MG63 (cell line): ENCODE data around the gene ALKBH8. TPM values are rescaled to one million over a fixed set of nuclear protein-coding genes. Genes with fewer than 3 reads are reported as not detected.
"Not testable (repeated sequence)": the region's sequence is repeated elsewhere in the genome, so short reads cannot be mapped to it uniquely, and the experiment has no call there.

Experiments
- DNase-seq: peaks from one replicate; pipeline ENCODE4 v3.0.0-alpha.2; 2020
- H3K27me3 ChIP-seq: fragments of 250-450 bp; sonication (Bioruptor Pico); 2 replicates; pipeline ENCODE4 v1.5.1; 2020; ENCODE audit warnings: mild to moderate bottlenecking, moderate library complexity
- H3K36me3 ChIP-seq: fragments of 250-450 bp; sonication (Bioruptor Pico); 2 replicates; pipeline ENCODE4 v1.5.1; 2020; ENCODE audit warnings: mild to moderate bottlenecking, moderate library complexity
- H3K4me3 ChIP-seq: fragments of 250-450 bp; sonication (Bioruptor Pico); 2 replicates; pipeline ENCODE4 v1.5.1; 2020; ENCODE audit warnings: mild to moderate bottlenecking, moderate library complexity
- H3K9me3 ChIP-seq: fragments of 250-450 bp; sonication (Bioruptor Pico); 2 replicates; pipeline ENCODE4 v1.5.1; 2020; ENCODE audit warnings: mild to moderate bottlenecking, moderate library complexity
- total RNA-seq: library from RNA; depleted of rRNA; stranded (reverse); fragments of >200 nt; shearing (Covaris generic); gene quantifications from 2 replicates; pipeline ENCODE4 v1.2.3, GENCODE V29; 2014; ENCODE audit warnings: low replicate concordance

Gene ALKBH8
- total RNA-seq, 1 experiment from 2014 or later, result 5.5 TPM

- Histone ChIP-seq H3K9me3 (no peaks in the 10 kb centered on the region; the same call in 1 of the 2 replicates), H3K36me3 (no peaks in the 10 kb centered on the region), H3K27me3 (peaks cover 35% of the 10 kb centered on the region), H3K4me3 (no peak overlapping the region)
- DNase-seq, result peak; percentile 13
Observed at GRCh38 chr11:107587306-107587979, 21.9 kb upstream of the ALKBH8 start.

- Histone ChIP-seq H3K9me3 (no peaks in the 10 kb centered on the region), H3K4me3 (no peak overlapping the region), H3K36me3 (no peaks in the 10 kb centered on the region), H3K27me3 (peaks cover 5% of the 10 kb centered on the region; the same call in 1 of the 2 replicates)
- no peak for DNase-seq
Observed at GRCh38 chr11:107583629-107584195, 18.2 kb upstream of the ALKBH8 start.

- Histone ChIP-seq H3K9me3 (no peaks in the 10 kb centered on the region), H3K4me3 (no peak overlapping the region), H3K27me3 (no peaks in the 10 kb centered on the region), H3K36me3 (no peaks in the 10 kb centered on the region)
- no peak for DNase-seq
Observed at GRCh38 chr11:107581147-107581546, 15.6 kb upstream of the ALKBH8 start.

GRCh38 chr11:107579169-107579568 lies 13.6 kb upstream of the ALKBH8 start:
- H3K4me3 ChIP-seq, H3K9me3 ChIP-seq, H3K36me3 ChIP-seq, DNase-seq, H3K27me3 ChIP-seq: not testable (repeated sequence)

GRCh38 chr11:107577346-107577711 lies 11.8 kb upstream of the ALKBH8 start:
- Histone ChIP-seq H3K27me3 (no peaks in the 10 kb centered on the region), H3K9me3 (no peaks in the 10 kb centered on the region), H3K4me3 (no peak overlapping the region), H3K36me3 (no peaks in the 10 kb centered on the region)
- no peak for DNase-seq

- not testable (repeated sequence) for DNase-seq, H3K4me3 ChIP-seq, H3K36me3 ChIP-seq
Observed at GRCh38 chr11:107576497-107577345, 11.2 kb upstream of the ALKBH8 start.

GRCh38 chr11:107573438-107573837 lies 7.9 kb upstream of the ALKBH8 start:
- H3K4me3 ChIP-seq, result no peak overlapping the region
- H3K36me3 ChIP-seq, result no peaks in the 10 kb centered on the region
- no peak for DNase-seq
- H3K9me3 ChIP-seq, result no peaks in the 10 kb centered on the region
- no peaks in the 10 kb centered on the region for H3K27me3 ChIP-seq

More at GRCh38 chr11:107576497-107577345, 11.2 kb upstream of the ALKBH8 start:
- not testable (repeated sequence) for H3K27me3 ChIP-seq, H3K9me3 ChIP-seq

GRCh38 chr11:107570015-107570414 lies 4.5 kb upstream of the ALKBH8 start:
- Histone ChIP-seq H3K27me3 (no peaks in the 10 kb centered on the region), H3K4me3 (no peak overlapping the region), H3K36me3 (no peaks in the 10 kb centered on the region), H3K9me3 (no peaks in the 10 kb centered on the region)
- no peak for DNase-seq

GRCh38 chr11:107567739-107568335 lies 2.3 kb upstream of the ALKBH8 start:
- Histone ChIP-seq H3K4me3 (no peak overlapping the region), H3K27me3 (no peaks in the 10 kb centered on the region), H3K9me3 (no peaks in the 10 kb centered on the region), H3K36me3 (no peaks in the 10 kb centered on the region)
- DNase-seq, result no peak

GRCh38 chr11:107566569-107566968 lies 1.0 kb upstream of the ALKBH8 start:
- DNase-seq, result no peak

GRCh38 chr11:107565955-107566501 lies 493 bp upstream of the ALKBH8 start:
- H3K4me3 ChIP-seq, result peak overlapping the region; percentile 92
- H3K27me3 ChIP-seq, DNase-seq, H3K9me3 ChIP-seq, H3K36me3 ChIP-seq: not testable (repeated sequence)

More at GRCh38 chr11:107566569-107566968, 1.0 kb upstream of the ALKBH8 start:
- Histone ChIP-seq H3K4me3 (no peak overlapping the region), H3K27me3 (no peaks in the 10 kb centered on the region), H3K9me3 (no peaks in the 10 kb centered on the region), H3K36me3 (no peaks in the 10 kb centered on the region)

- H3K27me3 ChIP-seq, result no peaks in the 10 kb centered on the region
- DNase-seq, result no peak
- H3K36me3 ChIP-seq, result no peaks in the 10 kb centered on the region; the same call in 1 of the 2 replicates
- H3K9me3 ChIP-seq, result no peaks in the 10 kb centered on the region
- peak overlapping the region; percentile 92 for H3K4me3 ChIP-seq
Observed at GRCh38 chr11:107564877-107565218, 687 bp downstream of the ALKBH8 start.

- H3K9me3 ChIP-seq, result no peaks in the 10 kb centered on the region
- H3K27me3 ChIP-seq, result no peaks in the 10 kb centered on the region
- DNase-seq, result peak; percentile 10
- H3K36me3 ChIP-seq, result peaks cover 5% of the 10 kb centered on the region
- no peak overlapping the region for H3K4me3 ChIP-seq
Observed at GRCh38 chr11:107563702-107564101, 1.8 kb downstream of the ALKBH8 start.

- Histone ChIP-seq H3K9me3 (no peaks in the 10 kb centered on the region), H3K27me3 (no peaks in the 10 kb centered on the region), H3K4me3 (no peak overlapping the region), H3K36me3 (peaks cover 5% of the 10 kb centered on the region)
- peak; percentile 41 for DNase-seq
Observed at GRCh38 chr11:107562647-107563208, 2.8 kb downstream of the ALKBH8 start.

- peak; percentile 49 for DNase-seq
- Histone ChIP-seq H3K36me3 (peaks cover 5% of the 10 kb centered on the region), H3K27me3 (no peaks in the 10 kb centered on the region), H3K4me3 (no peak overlapping the region), H3K9me3 (no peaks in the 10 kb centered on the region)
Observed at GRCh38 chr11:107561688-107562087, 3.8 kb downstream of the ALKBH8 start.

GRCh38 chr11:107550304-107550703 lies 15.2 kb downstream of the ALKBH8 start:
- no peaks in the 10 kb centered on the region for H3K9me3 ChIP-seq
- no peak for DNase-seq
- H3K4me3 ChIP-seq, result no peak overlapping the region
- no peaks in the 10 kb centered on the region for H3K27me3 ChIP-seq
- H3K36me3 ChIP-seq, result peaks cover 17% of the 10 kb centered on the region

GRCh38 chr11:107549954-107550285 lies 15.6 kb downstream of the ALKBH8 start:
- DNase-seq, result no peak
- Histone ChIP-seq H3K4me3 (no peak overlapping the region), H3K36me3 (peaks cover 17% of the 10 kb centered on the region), H3K9me3 (no peaks in the 10 kb centered on the region), H3K27me3 (no peaks in the 10 kb centered on the region)
